ENCODE results near the gene FRMD4B.

GRCh38 chr3:69359916-69360315 is 26.0 kb downstream of the FRMD4B start:
- TF ChIP-seq POLR2AphosphoS5 (IDR thresholded peaks at IDR 0.05) (no peak), CTCF (IDR thresholded peaks at IDR 0.05) (no peak), POLR2A (IDR thresholded peaks at IDR 0.05) (no peak)
